IPS-NIHi7 (cell line): ENCODE results near the gene MIPEP.

Source experiments
- DNase-seq: peaks from one replicate; pipeline ENCODE4 v3.0.0; 2012; ENCODE audit warnings: mixed read lengths; ENCODE audit errors: extremely low spot score

The MIPEP gene

DNA sequence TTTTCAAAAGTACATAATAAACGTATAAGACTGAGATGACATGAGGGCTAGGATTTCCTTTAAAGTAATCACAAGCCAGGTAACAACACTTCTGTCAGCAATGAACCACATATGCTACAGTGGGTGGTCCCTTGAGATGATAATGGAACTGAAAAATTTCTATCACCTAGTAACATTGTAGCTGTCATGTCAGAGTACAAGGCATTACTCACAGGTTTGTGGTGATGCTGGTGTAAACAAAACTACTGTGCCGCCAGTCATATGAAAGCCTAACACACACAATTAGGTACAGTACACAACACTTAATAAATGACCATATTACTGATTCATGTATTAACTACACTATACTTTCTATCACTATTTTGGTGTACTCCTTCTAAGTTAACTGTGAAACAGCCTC lies 36.8 kb downstream of the MIPEP start:
- DNase-seq = no peak

DNA sequence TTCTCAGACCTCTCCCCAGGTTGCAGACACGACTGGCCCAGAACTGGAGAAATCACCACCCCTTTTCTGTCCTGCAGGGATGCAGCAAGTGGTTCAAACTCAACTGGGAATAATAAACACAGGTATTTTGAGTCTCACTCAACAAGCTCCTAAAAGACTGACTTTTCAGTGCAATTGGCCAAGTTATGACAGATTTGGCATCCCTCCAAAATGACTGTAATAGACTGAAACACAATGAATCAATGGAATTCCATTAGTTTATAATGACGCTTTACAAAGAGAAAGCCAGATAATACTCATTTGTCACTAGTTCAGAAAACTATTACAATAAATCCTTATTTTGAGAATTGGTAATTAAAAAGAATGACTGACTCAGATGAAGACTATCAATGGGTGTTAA lies 38.1 kb downstream of the MIPEP start:
- no peak for DNase-seq

DNA sequence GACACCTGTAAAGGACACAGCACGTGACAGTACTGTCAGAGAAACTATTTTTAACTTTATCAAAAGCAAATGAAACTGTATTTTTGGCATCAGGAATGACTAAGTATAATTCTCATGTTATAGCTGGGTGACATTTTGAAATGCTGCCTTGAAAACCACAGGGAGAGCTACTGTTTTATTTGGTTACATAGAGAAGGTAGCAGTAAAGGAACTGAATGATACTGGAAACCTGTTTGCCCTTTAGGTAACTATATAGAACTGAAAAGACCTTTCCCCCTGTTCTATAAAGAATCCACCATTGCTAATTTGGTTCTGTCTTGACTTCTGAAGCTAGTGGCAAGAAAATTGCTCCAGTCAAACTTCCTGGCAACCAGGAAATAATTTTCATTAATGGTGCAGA lies 39.1 kb downstream of the MIPEP start:
- DNase-seq = no peak

DNA sequence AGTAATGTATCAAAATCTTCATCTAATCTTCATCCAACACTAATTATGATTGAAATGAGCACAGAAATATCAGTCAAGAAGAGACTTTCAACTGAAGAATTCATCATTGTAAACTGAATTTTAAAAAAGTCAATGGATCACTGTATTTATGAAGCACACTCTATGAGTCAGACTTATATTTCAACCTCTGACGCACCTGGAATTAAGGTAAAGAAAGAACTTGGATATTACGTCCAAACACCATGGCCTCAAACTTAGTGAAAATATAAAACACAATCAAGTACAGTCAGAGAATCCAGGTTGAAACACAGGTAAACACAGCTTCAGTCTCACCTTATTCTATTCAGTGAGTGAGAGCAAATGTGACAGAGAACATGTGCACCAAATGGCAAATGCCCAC lies 39.5 kb downstream of the MIPEP start:
- no peak for DNase-seq

DNA sequence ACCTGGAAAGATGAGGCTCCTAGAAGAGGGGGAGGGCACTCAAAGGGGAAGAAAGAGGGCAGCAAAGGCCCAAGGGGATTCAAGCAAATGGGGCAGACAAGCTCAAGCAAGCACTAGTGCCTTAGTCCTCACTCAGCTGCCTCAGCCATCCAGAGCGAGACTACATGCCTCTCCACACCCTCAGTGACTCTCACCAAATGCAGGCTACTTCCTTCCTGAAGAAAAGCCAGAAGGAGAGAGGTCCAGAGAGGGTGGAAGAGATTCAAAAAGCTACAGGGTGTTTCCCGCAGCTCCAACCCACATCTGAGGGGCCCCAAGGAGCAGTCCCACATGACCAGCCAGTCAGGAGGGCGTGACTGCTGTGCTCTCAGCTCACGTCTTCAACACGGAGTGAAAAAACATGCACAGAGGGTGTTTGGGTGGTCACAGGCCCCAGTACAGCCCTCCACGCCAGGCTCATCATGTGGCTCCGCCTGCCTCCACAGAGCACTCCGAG lies 40.5 kb downstream of the MIPEP start:
- DNase-seq = no peak

DNA sequence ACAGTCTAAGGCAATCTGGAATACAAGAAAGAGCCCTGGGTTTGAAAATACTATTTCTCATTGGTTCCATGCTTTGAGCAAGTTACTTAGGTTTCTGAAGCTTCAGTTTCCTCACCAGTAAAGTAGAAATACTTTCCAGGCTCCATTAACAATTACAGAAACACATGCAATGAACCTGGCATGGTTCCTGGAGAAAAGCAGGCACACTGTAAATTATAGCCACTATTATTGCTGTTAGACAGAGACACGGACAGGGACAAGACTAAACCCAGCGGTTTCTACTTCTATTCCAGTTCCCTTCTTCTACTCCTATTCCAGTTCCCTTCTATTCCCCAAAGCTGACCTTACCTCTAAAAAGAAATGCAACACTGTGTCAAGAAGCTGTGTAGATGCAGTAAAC lies 41.2 kb downstream of the MIPEP start:
- no peak for DNase-seq

DNA sequence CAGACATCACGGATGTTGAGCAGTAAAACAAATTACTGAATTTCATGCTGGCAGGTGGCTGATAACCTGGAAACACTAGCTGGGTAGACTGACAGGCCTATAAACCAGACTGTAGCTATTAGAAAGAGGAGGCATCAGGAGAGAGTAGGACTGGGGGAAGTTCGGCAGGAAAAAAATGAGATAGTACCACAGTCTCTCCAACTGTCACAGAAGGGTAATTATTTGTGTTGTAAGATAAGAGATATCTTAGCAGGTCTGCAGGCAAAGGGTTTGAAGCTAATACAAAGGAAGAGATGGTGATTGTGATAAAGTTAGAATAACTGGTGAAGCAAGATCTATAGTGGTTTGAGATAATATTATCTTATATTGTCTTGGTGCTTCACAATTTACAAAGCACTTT lies 41.7 kb downstream of the MIPEP start:
- DNase-seq = no peak

DNA sequence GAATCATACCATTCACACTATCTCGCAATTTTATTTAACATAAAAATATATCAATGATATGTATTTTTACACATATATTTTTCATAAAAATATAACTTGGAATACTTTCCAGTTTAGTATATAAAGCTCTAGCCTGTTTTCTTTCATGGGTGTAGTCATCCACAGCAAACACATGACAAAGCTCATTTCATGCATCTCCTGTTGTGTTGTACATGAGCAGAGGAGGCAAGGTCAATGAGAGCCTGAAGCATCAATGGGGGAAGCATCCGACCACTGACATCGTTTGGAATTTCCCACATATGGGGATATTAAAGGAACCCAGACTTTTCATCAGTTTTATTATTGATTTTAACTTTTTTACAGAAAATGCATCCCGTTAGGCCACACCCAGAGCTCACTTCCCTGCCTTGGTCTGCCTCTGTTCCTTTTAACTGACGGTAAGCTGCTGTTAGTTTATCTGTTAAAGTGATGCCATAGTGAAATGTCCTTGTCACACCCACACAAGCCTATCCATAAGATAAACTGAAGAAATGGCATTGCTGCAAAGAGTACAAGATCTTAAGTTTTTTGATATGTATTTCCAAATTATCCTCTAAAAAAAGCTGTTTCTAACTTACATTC lies 44.0 kb downstream of the MIPEP start:
- DNase-seq = no peak

DNA sequence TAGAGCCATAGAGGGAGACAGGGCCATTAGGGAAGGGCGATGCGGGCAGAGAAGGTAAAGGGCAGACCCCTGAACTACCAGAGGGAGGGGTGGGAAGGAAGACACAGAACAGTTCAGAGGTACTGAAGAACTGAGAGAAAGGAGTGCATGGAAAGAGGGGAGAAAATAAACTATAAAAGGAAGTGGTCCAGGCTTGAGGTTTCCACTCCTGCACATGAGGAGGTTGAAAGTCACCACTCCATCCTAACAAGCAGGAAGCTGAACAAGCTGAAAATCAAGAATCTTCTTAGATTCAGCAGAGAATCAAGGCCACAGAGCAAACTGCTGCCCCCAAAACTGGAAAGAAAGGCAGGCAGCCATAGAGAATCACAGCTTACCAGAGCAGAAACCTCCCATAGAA lies 45.1 kb downstream of the MIPEP start:
- no peak for DNase-seq

DNA sequence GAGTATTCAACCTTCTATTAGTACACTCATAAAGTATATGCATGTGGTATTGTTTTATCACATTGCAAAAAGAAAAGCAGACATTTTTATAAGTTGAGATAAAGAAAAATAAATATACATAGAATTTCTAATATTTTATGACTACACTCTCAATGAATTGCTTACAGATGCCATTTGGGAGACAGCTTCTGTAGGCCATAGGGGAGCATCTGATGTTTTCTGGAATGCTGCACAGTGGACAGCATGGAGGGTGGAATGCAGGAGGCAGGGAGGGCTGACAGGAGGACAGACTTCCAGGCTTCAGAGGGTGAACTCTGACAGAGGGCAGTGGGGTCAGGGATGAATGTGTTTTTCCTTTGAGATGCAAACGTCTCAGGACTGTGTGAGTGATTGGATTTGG lies 45.8 kb downstream of the MIPEP start:
- no peak for DNase-seq

DNA sequence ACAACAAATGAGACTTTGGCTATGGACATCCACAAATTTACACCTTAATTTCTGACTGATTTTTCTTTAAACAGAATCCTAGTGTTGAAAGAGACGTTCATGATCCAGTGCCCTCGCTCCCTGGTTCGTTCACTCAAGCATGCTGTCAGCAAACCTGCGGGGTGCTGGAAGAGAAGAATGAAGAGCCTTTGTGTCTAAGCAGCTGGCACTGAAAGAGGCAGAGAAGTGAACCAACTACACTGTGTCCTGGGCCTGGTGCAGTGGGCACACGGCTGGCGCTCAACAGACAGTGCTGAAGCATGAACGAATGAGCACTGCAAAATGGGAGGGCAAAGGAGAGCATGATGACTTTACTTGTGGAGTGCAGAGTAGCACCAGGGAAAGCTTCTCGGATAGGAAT lies 46.8 kb downstream of the MIPEP start:
- DNase-seq = no peak

DNA sequence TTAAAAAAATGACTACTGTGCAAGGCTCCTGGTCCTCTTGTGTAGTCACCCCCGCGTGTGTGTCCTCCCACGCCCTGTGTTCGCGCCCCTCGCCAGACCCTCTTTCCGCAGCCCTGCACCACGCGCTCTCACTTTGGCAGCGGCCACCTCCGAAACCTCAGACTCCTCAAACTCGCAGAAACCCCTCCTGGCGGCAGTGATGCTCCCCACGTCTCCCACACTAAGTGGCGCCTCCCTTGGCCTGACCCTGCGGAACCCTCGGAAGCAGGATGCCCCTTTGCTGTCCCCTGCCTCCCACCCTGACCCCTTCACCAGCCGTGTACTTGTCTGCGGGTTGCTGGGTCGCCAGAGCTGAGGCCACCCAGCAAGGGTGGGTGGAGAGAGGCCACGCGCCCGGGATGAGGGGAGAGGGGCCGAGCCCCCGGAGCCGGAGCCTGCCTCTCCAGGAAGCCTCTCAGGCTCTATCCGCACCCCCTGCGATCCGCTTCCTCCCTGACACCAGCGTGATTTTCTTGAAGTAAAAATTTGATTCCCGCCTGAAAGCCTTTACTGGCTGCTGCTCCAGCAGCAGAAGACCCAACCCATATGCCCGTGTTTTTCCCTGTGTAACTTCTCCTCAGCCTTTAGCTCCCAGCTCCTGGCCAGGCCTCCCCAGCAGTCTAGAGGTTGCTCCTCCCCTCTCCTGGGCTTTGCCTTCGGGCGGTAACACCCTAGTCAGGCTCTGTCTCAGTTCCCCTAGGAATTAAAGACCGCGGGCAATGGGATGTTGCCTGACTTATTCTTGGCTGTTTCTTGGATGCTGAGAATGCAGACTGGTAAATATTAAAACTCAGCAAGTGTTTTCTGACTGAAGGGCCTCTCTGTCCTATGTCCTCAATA lies 55.2 kb downstream of the MIPEP start:
- DNase-seq = no peak

DNA sequence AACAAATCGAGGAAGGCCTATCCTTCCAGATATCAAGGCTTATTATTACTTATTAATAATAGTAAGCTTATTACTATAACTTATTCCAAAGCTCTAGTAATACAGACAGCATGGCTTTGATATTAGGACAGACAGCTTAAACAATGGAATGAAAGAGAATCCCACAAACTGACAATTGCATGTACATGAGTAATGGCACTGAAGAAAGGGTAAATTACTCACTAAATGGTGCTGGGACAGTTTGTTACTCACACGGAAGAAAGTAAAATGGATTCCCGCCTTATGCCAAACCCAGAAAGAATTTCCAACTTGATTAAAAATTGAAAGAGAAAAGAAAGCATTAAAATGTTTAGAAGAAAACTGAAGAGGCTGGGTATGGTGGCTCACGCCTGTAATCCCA lies 60.3 kb downstream of the MIPEP start:
- no peak for DNase-seq

DNA sequence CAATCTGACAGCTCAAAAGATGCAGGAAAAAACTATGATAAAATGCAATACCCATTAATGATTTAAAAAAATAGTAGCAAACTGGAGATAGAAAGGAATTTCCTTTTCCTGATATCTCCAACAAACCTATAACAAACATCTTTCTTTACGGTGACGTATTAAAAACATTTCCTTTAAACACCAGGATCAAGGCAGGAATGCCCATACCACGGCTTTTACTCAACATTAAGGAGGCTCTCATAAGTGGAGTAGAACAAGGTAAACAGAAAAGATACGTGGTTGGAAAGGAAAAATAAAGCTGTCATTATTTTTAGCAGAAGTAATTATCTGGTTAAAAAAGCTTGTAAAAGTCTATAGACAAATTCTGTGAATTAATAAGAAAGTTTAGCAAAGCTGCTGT lies 61.1 kb downstream of the MIPEP start:
- DNase-seq = no peak

DNA sequence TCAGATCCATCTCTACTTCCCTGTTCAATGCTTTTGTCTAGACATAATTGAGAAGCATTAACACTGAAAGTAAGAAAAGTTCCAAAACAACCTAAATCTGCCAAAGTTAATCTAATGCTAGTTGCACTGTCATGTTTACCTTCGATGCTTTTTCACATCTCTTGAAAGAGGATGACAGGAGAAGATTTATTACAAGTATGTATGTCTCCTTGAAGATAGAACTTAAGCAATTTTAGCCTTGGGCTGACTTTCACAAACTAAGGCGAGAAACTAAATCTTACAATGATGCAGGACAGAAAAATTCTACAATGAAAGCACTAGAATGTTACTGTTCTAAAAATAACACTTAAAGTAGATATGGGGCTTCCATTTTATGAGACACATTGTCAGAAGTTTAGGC lies 64.0 kb downstream of the MIPEP start:
- DNase-seq = no peak

DNA sequence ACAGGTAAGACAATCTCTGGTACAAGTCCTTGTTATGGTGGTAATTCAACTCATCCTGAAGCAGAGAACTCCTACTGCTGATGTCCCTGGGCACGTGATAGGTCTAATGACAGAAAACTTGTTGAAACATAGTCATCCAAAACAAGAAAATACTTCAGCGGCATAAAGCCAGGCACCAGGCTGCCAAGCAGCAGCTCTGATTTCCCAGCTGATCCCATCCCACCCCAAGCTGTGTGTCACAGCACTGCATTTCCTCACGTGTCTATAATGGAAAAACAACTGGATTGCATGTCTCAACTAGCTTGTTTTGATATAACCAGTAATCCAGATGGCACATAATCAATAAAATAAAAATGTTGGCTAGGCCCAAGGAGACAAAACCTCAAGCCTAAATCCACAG lies 64.8 kb downstream of the MIPEP start:
- no peak for DNase-seq

DNA sequence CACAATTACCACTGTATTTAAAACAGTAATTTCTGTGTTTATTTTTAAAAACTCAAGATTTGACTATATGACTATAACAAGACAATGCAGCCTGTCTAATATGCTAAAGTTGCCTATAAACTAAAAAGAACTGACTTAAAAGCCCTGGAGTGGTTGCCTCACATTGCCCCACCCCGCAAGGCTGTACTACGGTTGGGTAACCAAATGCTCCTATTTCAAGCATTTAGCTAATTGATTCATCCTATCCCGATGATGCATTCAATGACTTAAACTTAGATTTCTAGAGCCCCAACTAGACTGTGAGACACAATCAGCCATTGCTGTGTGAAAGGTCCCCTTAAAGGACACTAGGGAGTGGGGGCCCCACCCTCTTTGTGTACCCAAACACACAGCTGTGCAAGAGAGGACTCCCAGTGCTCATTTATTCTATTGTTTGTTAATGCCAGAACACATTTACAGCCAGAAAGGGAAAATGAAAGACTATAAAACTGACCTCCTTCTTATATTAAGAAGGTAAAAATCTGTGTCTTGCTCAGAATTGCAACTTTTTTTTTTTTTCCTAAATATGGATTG lies 66.9 kb downstream of the MIPEP start:
- no peak for DNase-seq

DNA sequence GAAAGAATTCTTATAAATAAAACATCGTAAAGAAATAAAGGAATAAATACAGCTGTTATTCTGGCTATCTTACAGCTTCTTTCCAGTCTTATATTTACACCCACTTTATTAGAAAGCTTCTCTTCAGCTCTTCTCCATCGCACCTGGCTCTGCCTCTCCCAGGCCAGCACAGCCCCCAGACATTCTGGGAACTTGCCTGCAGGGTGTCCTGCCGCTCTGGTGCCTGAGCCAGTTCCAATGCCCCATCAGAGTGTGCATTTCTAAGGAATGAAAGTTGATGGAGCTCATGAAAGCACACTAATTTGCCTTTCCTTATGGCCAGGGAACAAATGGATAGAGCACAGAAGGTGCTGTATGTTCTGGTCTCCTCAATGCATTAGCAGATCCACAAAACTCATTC lies 68.7 kb downstream of the MIPEP start:
- DNase-seq = no peak

DNA sequence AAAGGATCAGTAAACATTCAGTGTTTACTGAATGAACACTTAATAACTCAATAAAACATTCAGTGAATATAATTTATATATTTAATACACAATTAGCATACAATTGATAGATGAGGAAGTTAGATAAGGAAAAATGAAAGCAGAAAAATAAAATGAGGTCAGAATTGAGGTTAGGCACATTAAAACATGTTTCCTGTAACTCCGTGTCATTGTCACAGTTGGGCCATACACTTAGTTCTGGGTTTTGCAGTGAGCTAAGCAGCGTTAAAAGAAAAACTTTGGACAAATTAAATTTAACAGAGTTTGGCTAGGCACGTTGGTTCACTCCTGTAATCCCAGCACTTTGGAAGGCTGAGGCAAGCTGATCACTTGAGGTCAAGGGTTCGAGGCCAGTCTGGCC lies 71.4 kb downstream of the MIPEP start:
- DNase-seq = no peak

DNA sequence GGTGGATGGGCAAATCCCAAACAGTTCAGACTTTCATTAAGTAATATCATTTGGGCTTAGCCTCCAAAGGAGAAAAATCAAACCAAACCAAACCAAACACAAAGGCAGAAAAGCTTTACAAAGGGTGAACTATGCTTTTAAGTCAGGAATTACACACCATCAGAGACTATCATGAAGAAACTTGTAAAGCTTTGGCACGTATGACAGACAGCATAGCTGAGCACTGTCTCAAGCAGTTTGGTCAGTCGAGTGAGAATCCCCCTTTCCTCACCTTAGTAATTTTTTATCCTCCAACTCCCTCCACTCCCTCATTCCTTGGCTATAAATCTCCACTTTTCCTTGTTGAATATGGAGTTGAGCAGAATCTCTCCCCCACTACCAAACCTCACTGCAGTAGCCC lies 72.1 kb downstream of the MIPEP start:
- no peak for DNase-seq

DNA sequence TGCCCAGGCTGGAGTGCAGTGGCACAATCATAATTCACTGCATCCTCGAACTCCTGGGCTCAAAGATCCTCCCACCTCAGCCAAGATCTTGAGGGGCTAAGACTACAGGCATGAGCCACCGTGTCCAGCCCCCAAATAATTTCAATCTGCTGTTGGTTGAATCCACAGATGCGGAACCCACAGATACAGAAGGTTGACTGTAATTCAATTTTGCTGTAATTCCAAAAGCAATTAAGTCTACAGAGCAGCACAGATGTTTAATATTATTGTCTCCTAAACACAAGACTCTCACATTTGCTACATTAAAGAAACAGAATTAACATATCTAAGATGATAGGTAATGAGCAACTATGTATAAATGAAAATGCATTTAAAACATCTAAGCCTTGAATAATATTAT lies 75.6 kb downstream of the MIPEP start:
- no peak for DNase-seq

DNA sequence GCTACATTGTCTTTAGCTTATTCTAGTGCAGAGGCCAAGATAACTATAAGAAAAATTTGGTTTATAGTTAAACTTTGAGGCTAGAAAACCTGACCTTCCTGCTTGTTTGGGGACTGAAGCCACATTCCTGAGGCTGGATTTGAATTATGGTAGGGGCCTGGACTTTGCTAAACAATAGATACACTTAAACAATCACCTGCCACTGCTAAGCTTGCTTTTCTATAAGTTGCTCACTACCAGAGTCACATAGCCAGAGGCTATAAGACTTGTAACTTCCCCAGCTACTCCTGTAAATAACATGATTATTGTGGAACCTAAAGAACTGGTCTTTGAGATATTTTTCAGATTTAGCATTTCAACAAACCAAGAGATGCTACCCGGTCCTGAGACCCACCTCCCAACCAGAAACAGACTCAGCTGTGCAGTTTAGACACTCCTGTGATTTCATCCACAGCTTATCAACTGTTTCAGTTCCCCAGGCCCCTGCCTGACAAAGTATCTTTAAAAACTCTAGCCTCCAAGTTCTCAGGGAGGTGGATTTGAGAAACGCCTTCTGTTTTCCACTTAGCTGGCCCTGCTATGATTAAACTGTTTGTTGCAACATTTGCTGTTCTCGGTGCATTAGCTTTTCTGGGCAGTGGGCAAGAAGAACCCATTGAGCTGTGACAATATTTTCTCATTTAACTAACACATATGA lies 77.7 kb downstream of the MIPEP start:
- no peak for DNase-seq
